Activated CD4-positive, CD25-positive, alpha-beta regulatory T cell treated with anti-CD3 and anti-CD28 coated beads, Interleukin-2, amount 50 U/mL, for 72 hours (primary cell): ENCODE data around the gene RAPGEF5.

Source experiments
- DNase-seq: peaks from one replicate; pipeline ENCODE4 v3.0.0; 2021

Gene RAPGEF5, protein sequence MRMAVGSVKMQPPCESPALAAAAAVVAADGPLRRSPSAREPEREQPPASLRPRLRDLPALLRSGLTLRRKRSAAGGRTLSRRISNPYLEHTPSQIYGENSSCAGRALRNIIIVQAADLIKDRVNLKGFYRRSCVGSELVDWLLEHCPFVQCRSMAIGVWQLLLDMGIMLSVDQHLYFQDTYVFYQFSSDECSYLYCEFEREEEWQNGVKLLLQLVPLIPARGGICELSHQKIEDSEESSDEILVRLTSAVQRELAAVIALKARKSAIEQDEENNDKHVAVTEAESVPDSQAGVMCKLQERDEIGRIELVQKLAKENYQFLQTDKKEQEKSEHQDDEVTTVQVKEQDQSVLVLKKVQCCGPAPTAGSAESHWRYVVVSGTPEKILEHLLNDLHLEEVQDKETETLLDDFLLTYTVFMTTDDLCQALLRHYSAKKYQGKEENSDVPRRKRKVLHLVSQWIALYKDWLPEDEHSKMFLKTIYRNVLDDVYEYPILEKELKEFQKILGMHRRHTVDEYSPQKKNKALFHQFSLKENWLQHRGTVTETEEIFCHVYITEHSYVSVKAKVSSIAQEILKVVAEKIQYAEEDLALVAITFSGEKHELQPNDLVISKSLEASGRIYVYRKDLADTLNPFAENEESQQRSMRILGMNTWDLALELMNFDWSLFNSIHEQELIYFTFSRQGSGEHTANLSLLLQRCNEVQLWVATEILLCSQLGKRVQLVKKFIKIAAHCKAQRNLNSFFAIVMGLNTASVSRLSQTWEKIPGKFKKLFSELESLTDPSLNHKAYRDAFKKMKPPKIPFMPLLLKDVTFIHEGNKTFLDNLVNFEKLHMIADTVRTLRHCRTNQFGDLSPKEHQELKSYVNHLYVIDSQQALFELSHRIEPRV

DNA sequence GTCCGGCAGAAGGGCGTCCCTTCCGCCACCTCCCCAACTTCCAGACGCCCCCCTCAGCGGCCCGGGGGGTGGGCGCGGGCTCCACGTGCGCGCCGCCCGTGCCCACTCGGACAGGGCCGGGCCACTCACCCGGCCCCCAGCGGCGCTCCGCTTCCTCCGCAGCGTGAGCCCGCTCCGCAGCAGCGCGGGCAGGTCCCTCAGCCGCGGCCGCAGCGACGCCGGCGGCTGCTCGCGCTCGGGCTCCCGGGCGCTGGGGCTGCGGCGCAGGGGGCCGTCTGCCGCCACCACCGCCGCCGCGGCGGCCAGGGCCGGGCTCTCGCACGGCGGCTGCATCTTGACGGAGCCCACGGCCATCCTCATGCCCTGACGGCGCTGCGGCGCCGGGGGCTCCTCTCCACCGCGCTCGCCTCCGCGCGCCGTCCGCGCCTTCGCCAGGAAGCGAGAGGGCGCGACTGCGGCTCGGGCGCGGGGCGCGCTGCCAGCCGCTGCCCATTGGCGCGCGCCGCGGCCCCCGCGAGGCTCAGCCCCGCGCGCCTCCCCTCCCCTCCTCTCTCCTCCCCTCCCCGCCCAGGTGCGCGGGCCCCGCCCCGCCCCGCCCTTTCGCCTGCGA, at the start of gene RAPGEF5:
RAPGEF5 (minus strand) TSS at position 454 of the 610 bp plus-strand sequence; CDS start at position 360, 94 bp downstream.
- DNase-seq, result no peak

DNA sequence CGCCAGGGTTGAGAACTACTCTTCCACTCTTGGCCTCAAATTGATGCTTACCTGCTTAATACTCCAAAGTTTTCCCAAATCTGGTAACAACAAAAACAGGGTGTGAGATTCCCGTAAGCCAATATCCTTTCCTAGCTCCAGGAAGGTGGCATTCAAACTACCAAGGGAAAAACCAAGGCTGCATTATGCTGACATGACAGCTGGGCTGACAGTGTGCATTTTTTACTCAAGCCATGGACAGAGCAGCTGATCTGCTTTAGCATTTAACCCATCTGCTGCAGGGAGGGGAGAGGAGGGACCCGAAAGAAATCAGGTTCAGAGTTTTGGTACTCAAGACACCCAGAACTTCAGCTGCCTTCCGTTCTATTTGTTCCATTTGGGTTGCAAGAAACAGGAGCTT, 49.8 kb upstream of the RAPGEF5 start:
- DNase-seq, result no peak

DNA sequence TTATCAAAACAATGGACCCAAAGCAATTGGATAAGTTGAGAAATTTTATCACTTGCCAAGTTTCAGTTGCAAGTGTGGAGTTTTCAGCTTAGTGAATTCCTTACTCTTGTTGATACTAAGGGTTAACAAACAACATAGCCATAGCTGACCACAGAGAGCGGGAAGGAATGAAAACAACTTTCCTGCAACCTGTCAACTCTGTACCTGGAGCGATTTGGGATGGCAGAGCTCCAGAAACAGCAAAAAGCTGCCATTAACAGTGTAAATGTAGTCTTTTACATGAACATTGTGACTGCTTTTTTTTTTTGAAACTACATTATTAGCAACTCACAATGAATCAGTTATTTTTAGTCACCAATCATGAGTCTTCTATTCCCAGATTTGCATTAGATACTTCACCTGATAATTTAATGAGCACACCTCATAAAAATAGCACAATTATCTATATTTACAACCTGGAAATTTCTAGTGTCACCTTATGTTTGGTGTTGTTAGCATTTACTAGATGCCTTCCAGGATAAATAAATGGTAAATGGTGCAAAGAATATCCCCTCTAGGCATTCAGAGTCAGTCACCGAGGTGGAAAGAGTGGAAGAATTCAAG, 47.6 kb upstream of the RAPGEF5 start:
- no peak for DNase-seq

DNA sequence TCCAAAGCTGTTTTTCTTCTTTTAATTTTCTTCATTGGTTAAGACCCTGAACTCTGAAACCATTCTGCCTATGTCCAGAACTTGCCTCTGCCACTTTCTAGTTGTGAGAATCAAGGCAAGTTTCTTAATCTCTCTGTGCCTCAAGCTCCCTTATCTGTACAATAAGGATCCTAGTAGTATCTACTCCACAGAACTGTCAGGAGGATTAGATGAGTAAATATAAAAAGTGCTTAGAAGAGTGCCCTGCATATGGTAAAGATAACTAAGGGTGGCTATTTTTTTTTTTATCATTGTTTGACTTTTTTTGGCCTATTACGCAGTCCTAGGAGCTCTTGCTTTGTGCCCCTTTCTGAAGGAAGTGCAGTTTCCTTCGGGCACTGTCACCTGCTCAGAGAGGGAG, 46.4 kb upstream of the RAPGEF5 start:
- no peak for DNase-seq

DNA sequence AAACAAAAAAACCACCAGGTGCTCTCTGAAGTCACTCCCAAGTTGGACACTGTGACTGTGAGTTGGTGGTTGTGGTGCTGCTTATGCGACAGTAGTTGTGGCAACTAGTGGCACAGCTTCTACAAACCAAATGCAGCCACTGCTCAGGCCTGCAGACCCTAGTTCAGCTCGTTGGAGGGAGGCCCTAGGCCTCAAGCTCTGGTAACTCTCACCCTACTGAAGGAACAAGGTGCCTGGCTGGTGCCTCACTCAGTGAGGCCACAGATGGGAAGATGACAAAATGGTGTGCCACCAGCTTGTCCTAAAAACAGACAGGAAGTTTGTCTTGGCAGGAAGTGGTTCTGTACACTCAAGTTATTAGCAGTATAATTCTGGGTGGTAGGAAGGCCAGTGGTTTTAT, 45.3 kb upstream of the RAPGEF5 start:
- DNase-seq, result no peak

DNA sequence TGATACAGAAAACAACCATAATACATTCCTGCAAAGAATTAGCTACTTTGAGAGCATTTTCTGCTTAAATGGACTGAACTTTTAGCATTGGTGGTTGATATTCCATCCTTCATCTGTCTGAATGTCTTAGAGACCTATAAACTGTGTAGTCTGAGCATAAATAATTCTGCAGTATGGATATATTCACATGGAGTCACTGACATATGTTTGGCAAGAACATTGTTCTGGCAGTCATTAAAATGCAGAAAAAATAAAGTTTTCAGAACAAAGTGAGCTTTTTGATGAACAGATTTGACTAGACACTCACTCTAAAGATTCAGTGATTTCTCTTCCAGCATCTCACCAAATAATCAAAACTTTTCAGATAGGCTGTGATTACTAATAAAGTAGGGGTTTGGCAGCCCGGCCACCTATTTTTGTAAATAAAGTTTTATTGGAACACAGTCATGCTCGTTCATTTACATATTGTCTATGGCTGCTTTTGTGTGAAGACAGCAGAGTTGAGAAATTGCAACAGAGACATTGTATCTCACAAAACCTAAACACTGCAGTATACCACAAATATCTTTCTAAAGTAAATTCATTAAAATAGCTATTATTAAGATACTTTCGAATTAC, 44.1 kb upstream of the RAPGEF5 start:
- no peak for DNase-seq

DNA sequence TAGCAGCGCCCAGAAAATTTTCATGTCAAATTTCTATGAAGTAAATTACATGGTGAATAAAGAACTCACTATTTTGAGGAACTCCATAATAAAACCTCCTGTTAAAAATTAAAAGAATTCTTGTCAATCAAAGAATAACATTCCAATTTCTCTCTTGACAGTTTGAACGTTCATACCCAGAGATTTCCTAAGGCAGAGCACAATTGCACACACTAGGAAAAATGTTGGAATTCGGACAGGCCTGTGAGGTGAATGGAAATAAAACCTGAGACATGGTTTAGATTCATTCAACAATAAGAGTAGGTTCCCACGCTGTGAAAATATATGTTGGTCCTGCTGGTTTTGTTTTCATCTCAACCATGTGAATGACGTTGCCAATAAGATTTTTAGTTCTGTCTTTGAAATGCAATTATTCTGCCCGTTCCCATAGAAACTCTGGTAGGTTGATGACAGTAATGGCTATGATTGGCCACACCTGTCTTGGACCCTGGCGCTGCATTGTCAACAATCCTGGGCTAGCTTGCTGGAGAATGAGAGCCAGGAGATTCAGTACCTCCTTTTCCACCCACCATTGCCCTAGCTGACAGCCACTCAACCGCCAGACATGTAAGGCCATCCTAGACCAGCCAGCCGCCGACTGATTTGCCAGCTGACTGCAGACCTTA, 43.3 kb upstream of the RAPGEF5 start:
- DNase-seq, result no peak

DNA sequence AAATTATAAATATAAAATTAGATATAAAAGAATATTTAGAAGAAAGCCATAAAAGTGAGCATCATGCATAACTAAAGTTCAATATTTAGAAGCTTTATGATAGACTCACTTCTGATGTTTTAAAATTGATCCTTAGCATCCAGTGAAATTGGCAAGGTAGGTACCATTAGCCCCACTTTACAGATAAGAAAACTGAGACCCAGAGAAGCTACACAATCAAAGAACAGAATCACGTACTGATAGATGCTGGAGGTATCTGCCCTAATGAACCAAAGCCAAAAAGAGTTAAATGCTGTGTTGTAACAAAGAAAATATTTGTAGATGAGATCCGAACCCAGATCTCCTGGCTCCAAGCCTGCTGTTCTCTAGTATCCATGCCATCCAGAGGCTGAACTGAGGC, 42.6 kb upstream of the RAPGEF5 start:
- no peak for DNase-seq

DNA sequence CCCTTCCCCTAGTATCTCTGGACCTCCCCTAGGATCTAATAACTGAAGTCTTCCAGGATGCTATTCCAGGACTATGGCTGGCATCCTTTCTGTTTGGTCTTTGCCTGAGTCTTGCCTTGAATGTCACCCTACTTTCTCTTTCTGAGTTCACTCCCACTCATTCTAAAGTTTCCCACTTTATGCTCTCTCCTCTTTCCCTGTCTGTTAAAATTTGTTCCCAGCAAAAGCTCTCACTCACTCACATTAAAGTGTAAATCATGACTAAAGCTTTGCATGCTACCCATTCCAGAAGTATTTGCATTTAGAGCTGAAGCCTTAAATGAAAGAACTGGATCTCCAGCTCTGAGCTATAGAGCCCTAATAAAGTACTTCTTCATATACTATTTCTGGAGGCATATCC, 42.1 kb upstream of the RAPGEF5 start:
- DNase-seq, result no peak

DNA sequence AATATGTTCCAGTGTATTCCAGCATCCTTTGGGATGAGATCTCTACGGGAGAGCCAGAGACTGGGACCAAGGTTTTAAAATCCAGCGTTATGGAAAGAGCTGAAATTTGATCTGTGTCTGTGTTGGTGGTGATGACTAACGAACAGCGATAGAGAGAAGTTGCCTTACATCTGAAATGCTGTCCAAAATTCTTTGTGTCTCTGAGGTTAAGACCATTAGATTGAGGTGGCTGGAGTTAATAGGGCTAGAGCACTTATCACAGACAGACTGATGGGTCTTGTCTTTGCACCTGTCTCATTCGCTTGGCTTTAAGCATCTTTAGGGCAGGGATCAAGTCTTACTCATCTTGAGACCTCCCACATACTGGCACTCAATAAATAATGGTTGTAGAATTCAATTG, 41.0 kb upstream of the RAPGEF5 start:
- DNase-seq, result no peak

DNA sequence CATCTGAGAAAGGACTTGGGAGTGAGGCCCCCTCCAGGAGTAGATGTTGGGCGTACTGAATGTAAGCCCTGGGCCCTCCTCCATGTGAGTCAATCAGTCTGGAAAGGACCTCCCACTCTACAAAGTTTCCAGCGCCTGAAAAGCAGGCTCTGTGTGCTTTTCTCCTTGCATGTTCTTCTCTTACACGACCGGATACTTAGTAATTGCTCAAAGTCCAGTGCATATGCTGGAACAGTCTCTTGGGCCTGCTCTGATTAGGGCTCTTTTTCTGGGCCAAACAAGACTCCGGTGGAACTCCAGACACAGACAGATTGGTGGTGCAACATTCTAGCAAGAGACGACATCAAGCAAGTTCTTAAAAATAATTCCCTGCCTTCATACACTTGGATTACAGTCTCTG, 38.3 kb upstream of the RAPGEF5 start:
- DNase-seq, result no peak

DNA sequence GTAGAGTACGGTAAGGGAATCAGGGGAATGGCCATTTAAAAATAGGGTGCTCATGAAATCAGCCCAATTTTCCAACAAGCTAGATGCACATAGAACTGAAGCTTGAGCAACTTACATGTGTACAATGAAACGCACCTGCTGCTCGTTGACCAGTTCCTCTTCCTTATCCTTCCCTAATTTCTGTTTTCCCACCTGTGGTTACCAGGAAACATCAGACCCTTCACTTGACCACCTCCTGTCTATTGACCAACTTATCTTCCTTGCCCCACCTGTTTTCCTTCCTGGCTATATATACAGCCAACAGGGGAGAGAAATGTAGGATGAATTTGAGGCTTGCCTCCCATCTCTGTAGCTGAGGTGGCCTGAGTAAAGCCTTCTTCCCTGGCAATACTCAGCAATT, 37.8 kb upstream of the RAPGEF5 start:
- DNase-seq, result no peak

DNA sequence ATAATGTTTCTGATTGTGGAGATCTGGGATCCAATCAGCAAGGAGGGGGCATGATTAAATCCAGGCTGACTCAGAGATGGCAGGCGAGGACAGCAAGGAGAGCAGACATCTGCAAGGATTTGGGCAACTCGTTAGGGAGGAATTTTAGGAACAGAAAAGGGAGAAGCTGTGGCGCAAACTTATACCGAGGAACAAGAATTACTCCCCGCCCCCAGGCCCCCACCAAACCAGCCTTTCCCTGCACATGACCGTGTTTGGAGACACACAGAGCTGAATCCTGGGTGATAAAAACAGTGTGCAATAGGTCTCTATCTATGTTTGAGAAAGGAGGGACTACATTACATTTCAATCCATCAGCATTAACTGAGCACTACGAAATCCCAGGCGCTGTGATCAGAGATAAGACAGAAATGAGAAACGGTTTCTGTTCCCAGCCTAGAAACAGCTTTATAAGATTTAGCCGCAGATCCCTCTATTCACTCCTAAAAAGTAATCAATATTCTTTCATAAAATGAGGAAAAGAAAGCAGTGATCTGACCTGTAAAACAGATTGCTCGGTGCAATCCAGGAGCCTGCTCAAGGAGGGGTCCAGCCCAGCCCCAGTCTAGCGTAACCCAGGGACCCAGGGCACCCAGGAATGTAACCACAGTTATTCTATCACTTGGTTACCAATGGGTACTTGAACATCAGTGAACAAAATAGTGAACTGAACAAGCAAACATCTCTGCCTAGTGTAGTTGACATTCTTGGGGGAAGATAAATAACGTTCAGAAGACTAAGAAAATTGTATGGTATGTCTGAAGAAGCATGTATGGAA, 37.2 kb upstream of the RAPGEF5 start:
- no peak for DNase-seq

DNA sequence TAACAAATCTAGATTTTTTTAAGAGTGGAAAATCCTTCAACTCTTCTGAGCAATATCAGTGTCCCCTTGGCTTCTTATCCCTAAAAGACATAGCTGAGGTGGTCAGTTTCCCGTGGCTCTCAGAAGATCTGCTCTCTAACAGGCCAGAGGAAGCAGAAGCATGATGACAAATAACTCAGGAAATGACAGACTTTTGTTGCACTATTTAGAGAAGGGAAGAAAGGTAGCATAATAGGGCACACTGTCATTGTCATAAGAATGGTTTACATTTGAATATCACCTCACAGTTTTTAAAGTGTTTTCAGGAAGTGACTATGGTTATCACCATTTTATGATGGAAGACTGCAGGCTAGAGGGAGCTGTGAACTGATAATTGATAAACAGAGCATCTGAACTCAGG, 33.6 kb upstream of the RAPGEF5 start:
- DNase-seq, result no peak

DNA sequence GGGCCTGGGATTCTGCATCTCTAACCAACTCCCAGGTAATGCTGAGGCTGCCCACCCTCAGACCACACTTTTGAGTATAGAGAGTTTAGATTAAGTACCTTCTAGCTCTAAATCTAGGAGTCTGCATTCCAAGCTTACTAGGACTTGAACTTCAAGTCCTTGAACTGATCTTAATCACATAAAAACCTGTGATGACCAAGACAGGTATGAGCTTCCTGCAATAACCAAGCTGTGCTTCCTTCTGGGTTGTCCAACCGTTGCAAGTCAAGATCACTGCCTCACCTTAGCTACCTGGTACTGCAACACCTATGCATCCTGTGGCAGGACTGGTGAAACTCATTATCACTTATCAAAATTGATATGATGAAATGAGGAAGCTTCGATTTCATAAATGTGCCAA, 32.9 kb upstream of the RAPGEF5 start:
- DNase-seq, result no peak

DNA sequence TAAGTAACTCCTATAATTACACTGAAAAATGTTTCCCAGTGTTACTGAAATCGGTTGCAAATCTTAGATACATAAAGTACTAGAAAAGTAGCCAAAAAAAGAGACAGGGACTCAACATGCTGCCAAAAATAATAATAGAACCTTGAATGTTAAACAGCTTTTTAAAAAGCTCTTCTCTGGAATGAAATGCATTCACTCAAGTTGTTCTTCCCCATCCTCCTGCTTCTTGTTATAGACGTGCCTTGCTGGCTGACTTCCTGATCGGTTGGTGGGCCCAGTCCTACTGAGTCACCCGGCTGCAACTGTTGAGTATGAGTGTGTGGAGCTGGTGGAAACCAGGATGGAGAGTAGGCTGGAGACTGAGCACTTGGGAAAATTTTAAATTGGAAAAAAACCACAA, 30.6 kb upstream of the RAPGEF5 start:
- DNase-seq, result no peak

DNA sequence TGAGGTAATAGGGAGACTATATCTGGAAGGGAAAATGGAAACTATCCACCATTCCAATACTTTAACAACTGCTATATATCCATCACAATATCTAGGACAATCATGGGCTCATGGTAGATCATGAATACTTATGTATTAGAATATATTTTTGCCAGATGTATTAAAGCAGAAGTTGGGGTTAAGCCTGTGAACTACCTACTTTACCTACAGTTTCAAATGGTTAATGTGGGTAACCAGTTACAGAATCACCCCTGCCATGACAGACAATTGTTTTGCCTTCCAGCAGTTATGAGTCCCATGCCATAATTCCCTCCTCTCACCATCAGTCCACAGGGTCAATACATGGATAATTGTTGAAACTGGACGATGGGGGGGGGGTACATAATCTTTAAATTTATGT, 29.9 kb upstream of the RAPGEF5 start:
- DNase-seq, result no peak

DNA sequence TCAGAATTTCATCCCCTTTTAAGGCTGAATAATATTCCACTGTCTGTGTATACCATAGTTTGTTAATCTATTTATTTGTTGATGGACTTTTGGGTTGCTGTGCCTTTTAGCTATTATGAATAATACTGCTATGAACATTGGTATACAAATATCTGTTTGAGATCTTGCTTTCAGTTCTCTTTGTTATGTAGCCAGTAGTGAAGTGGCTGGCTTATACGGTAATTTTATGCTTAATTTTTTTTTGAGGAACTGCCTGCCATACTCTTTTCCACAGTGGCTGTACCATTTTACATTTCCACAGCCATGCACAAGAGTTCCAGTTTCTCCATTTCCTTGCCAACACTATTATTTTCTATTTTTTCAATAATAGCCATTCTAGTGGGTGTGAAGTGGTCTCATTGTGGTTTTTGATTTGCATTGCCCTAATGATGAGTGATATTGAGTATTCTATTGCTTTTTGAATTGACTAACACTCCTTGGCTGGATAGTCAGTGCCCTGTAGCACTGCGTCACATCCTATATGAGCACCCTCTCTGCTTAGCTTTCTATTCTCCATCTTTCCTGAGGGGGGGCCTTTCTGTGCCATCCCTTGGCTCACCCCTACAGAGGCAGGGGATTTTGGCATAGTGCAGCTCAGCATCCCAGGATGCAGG, 29.4 kb upstream of the RAPGEF5 start:
- DNase-seq, result no peak

DNA sequence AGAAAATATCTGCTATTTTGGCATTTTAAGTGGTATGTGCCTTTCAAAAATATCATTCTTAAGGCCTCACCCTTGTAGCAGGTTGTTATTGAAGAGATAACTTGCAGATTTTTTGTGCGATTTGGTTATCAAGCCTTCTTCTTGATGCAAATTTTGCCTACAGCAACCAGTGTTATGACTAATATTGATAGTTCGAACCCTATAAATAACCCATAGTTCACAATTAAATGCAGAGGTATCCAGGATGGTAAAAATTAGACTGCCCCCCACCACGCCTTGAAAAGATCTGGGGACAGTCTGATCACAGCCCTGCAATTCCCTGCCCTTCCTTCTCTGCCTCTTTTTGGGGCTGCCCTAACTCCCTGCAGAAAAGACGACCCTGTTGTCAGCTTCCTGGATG, 28.4 kb upstream of the RAPGEF5 start:
- DNase-seq, result no peak

DNA sequence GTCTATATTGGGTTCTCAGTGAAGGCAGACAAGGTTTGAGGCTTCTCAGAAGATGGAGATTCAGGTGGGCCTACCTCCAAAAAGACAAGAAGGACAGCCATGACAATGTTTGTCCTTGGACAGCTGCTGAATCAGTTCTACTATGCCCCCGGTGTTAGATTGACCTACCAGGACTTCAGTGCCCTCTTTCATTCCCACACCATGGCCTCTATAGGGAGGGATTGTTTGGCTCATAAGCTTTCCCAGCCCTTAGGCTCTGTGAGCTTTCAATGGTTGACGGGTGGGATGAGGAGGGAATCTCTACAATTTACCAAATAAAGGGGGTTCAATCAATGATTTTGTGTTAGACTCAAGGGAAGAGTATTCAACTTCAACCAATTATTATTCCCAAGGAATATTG, 23.4 kb upstream of the RAPGEF5 start:
- DNase-seq, result no peak
